GM12878 (cell line): ENCODE results near the gene C21orf58.

Experiments used
- CTCF ChIP-seq, 3 experiments: IDR thresholded peaks in 2 of 3; conservative IDR thresholded peaks in 1 of 3; 2 replicates each; pipeline ENCODE4 v1.5.1; 2011; ENCODE audit warnings: low read depth in 3 of 3, low read length in 3 of 3, mild to moderate bottlenecking in 3 of 3, control low read depth in 2 of 3, moderate library complexity in 2 of 3, inconsistent platforms in 1 of 3, mixed read lengths in 1 of 3; ENCODE audit not compliant: control insufficient read depth in 2 of 3, insufficient read depth in 1 of 3; ENCODE audit errors: extremely low read depth in 1 of 3
- E2F8 ChIP-seq: fragments of 450-650 bp; IDR thresholded peaks from 2 replicates; pipeline ENCODE4 v1.6.1; 2018; ENCODE audit warnings: mild to moderate bottlenecking, low read depth, moderate library complexity; ENCODE audit not compliant: partially characterized antibody
- EGR1 ChIP-seq, 2 experiments: IDR thresholded peaks; 1 replicate in 1 of 2; 2 replicates in 1 of 2; pipeline ENCODE4 v1.6.1; 2011 to 2012; ENCODE audit warnings: low read depth in 2 of 2, low read length in 2 of 2, borderline replicate concordance in 1 of 2, mild to moderate bottlenecking in 1 of 2, moderate library complexity in 1 of 2
- GABPA ChIP-seq: IDR thresholded peaks from 2 replicates; pipeline ENCODE4 v1.6.1; 2014; ENCODE audit warnings: antibody characterized with exemption, low read depth, mild to moderate bottlenecking, inconsistent platforms
- IRF5 ChIP-seq: fragments of 450-650 bp; IDR thresholded peaks from 2 replicates; pipeline ENCODE4 v1.6.1; 2017; ENCODE audit warnings: borderline replicate concordance
- MAX ChIP-seq: IDR thresholded peaks from 2 replicates; pipeline ENCODE4 v1.6.1; 2012; ENCODE audit warnings: low read depth, low read length, improper control_type of control experiment
- NRF1 ChIP-seq: conservative IDR thresholded peaks from 2 replicates; pipeline ENCODE4 v1.6.1; 2011; ENCODE audit warnings: mild to moderate bottlenecking, low read depth, low read length, improper control_type of control experiment
- REST ChIP-seq: IDR thresholded peaks from 2 replicates; pipeline ENCODE4 v1.6.1; 2012; ENCODE audit warnings: mild to moderate bottlenecking, low read depth, low read length
- SIN3A ChIP-seq: IDR thresholded peaks from 2 replicates; pipeline ENCODE4 v1.6.1; 2012; ENCODE audit warnings: low read depth, low read length, improper control_type of control experiment

- TF ChIP-seq MAX (no peak), IRF5 (no peak), CTCF (IDR thresholded peaks at IDR 0.05 in 2 of 3, conservative IDR thresholded peaks at IDR 0.05 in 1 of 3; ENCODE audit: control insufficient read depth in 2 of 3, extremely low read depth in 1 of 3, insufficient read depth in 1 of 3, low read depth in 3 of 3, low read length in 3 of 3) (no peak), E2F8 (no peak), NRF1 (no peak), REST (no peak), SIN3A (no peak), EGR1 (IDR thresholded peaks at IDR 0.05; ENCODE audit: borderline replicate concordance in 1 of 2, low read depth in 2 of 2, low read length in 2 of 2) (no peak), GABPA (no peak)
Measured at GRCh38 chr21:46265736-46266525, 57.7 kb downstream of the C21orf58 start.
